ENCODE data around the gene HES2. TPM values are rescaled to one million over a fixed set of nuclear protein-coding genes. Genes with fewer than 3 reads are reported as not detected.
"Not testable (repeated sequence)": the region's sequence is repeated elsewhere in the genome, so short reads cannot be mapped to it uniquely, and the experiment has no call there.

HES2 gene
- polyA plus RNA-seq, 1 donor: not detected

DNA sequence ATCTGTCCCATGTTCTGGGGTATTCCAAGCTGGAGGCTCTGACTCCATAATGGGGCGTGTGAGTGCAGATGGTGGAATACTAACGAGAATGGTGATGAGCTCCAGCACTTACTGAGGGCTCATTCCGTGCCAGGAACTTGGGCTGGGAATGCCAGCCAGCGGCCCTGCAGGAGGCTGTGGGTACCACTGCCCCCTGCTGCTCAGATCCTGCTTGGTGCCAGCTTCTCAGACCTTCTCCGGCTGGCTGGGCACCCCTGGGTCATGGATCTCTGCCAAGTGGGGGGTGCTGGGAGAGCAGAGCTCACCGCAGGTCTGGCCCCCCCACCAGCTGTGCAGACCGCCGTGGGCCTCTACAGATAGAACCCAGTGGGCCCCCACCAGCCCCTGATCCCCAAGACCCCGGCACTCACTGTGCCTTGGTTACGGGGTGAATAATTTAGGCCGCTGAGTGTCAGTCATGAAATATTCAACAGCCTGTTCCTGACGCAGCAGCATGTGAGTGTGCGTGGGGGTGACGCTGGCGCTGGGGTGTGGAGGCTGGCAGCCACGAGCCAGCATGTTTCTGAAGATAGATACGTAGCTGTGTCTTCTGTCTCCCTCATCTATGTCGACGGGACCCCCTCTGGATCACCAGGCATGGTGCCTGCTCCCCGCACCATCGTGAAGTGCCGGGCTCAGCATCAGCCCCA, 17.4 kb upstream of the HES2 start:
- DNase-seq (ENCODE audit: low read depth): not testable (repeated sequence)

DNA sequence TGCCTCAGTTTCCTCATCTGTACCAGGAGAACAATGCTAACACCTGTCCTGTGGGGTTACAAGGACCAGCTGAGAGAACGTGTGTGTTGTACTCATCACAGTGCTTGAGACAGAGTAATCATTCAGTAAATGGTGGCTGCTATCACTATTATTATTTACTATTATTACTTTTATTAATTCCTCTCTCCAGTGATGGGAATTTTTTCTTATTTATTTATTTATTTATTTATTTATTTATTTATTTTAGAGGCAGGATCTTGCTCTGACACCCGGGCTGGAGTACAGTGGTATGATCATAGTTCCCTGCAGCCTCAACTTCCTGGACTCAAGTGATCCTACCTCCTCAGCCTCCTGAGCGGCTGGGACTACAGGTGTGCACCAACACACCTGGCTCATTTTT, 16.6 kb upstream of the HES2 start:
- not testable (repeated sequence) for DNase-seq (ENCODE audit: low read depth)

DNA sequence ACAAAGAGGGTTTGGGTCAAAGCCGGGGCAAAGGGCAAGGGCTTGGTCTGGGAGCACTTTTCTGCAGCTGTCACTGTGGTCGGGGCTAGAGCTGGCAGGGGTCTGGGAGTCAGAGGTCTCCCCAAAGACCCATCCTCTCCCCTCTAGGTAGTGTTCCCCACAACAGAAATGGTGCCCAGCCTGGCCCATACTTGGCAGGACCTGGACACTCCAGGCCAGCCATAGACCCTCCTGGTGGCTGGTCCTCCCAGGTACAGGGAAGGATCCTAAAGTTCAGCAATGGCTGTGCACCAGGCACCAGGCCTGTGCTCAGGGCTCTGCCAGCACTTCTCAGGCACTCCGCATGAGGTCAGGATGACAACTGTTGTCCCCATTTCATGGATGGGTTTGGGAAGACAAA, 15.8 kb upstream of the HES2 start:
- DNase-seq (ENCODE audit: low read depth): no peak

DNA sequence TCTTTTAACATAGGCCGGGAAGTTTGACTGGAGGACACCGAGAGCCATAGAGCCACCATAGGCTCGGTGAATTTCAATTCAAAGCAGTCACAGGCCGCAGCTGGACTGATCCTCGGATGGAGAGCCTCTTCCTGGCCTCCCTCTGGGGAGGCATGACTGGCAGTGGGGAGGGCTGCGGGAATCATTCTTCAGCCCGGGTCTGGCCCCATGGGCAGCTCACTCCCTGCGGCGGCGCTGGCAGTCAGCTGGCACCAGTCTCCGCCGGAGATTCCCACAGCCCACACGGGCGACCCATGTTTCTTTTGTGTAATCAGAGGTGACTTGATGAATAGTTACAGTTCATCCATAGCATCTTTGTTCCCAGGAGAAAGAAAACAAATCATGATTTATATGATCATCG, 15.4 kb upstream of the HES2 start:
- no peak for DNase-seq (ENCODE audit: low read depth)

DNA sequence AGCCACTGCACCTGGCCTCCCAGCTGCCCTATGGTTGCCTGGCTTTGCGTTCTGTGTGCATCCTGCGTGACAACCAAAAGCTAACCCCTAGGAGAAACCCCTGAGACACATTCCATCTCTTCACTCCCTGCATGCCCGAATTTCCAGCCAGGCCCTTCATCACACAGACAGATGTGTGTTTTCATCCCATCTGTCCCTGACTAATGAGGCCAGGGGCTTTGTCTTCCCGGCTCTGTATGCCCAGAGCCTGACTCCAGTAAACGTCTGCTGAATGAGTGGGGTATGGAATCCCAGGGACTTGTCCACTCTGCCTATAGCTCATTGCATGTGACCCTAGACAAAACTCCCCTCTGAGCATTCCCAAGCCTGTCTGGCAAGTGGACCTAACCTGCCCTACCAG, 14.5 kb upstream of the HES2 start:
- DNase-seq (ENCODE audit: low read depth): no peak

DNA sequence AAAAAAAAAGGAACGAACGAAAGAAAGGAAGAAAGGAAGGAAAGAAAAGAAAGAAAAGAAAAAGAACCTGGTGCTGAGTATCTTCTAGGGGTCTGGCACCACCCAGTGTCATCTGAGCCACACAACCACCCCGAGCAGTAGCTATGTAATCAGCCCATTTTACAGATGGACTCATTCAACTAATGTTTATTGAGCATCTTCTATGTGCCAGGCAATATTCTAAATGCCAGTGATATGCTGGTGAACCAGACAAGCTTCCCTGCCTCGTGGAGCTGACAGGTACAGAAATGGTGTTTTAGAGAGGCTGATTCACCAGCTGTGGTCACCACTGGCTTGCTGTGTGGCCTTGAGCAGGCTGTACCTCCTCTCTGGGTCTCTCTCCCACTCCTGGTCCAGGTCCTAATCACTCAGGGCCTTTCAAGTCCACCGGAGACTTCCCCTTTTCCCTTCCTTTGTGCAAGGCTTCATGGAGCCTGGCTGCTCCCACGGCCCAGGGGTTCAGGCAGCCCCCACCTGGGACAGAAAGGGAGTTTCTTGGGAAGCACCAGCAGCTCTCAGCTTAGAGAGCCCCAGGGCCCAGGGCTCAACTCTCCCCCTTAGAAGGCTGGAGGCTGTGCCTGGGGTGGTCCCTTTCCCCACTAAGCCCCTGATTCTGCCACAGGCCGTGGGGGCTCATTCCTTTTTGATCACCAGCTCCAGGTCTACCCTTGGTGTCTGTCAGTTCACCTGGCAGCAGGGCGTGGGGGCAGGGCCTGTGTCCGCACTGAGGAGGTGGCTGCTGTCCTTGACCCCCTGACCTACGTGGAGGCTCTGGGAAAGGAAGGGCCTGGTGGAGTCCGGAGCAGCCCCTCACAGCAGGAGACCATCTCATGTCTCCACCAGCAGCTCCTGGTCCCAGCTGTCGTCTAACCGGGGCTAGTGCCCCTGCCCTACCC, 12.2 kb upstream of the HES2 start:
- not testable (repeated sequence) for DNase-seq (ENCODE audit: low read depth)

DNA sequence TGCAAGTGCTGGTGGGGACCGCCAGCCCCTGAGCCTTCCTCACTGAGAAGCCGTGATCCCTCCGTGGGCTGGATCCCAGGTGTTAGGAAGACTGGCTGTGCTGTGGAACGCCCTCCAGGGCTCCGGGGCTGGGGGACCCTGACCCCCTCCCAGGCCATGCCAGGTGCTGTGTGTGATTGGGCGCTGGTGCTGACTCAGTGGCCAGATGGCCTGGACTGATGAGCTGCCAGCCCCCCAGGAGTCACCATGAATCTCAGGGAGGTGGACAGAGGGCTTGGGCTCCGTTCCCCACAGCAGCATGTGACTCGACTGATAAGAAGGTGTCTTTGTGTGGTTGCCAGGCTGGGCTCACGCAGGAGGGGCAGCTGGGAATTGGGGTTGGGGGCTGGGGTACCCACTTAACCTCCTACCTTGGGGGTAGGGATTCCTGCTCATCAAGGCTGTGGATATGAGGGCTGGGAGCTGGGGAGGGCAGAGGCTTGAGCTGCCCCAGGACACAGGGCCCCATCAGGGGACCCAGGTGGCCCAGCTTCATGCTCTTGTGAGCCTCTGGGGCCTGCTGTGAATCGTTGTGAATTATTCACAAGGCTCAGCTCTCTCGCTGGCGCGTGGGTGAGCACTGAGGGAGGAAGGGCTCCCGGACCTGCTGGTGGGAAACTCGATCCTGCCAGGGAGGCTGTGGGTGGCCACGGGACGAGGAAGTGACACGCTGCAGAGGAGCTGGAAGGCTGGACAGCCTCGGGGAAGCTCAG, 10.1 kb upstream of the HES2 start:
- DNase-seq (ENCODE audit: low read depth): not testable (repeated sequence)

DNA sequence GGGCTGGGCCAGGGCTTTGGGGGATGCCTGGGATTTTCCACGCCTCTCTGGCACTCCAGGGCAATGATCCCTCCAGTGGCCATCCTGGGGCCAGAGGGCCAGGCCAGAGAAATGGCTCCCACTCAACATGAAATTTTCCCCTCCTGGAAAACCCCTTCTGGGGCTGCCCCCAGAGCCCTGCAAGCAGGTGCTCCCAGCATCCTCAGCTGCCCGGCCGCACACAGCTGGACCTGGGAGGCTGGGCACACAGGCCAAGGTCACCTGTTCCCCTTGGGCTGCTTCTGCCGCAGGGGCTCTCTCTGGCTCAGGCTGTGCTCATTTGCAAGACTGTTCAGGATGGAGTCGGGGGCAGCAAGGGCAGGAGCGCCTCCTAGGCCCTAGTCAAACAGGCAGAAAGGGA, 8.7 kb upstream of the HES2 start:
- not testable (repeated sequence) for DNase-seq (ENCODE audit: low read depth)

DNA sequence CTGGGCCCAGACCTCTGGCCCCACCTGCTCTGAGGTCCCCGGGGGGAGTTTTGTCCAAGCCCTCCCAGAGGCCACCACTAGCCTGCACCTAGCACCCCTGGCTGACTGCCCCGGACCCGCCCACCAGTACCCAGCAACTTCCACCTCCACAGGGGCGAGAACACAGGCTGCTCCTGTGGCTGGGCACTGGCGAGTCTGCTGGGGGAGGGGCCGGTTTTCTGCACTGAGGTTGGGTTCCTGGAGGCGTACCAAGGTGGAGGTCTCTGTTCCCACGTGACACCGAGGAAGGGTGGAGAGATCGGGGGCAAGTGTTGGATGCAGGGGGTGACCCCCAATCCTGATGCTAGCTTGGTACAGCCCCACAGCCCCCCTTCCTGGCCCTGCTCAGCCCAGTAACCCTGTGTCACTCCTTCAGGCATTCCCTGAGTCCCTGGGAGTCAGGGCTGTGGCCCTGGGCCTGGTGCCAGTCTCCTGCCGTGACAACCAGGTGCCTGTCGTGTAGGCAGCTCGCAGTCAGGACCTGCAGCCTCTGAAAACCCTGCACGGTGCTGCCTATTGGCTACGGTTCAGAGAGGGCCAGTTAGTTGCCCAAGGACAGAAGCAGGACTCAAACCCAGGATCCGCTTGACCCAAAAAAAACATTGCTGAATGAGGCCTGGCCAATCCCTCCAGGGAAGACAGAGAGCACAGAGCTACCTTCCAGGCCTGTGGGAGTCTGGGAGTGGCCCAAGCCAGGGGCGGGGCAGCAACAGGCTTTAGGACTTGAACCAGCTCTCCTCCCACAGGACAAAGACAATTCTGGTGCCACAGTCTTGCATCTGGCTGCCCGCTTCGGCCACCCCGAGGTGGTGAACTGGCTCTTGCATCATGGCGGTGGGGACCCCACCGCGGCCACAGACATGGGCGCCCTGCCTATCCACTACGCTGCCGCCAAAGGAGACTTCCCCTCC, 8.0 kb upstream of the HES2 start:
- no peak for DNase-seq (ENCODE audit: low read depth)

DNA sequence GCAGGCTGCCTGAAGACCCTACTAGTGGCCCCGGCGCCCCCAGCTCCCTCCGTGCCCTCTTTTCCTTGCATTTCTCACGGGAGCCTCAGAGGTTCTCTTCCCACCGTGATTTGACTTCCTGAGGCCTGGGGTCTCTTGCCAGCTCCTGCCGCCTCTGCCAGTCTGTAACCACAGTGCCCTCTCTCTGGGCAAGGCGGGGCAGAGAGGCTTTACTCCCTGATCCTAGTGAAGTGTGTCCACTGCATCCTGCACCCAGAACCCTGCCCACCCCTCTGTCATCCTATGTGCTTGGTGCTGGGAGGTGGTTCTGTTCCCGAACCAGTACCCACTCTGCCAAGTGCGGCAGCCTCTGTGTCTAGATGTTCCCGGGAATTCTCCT, 7.2 kb upstream of the HES2 start:
- DNase-seq (ENCODE audit: low read depth): no peak

DNA sequence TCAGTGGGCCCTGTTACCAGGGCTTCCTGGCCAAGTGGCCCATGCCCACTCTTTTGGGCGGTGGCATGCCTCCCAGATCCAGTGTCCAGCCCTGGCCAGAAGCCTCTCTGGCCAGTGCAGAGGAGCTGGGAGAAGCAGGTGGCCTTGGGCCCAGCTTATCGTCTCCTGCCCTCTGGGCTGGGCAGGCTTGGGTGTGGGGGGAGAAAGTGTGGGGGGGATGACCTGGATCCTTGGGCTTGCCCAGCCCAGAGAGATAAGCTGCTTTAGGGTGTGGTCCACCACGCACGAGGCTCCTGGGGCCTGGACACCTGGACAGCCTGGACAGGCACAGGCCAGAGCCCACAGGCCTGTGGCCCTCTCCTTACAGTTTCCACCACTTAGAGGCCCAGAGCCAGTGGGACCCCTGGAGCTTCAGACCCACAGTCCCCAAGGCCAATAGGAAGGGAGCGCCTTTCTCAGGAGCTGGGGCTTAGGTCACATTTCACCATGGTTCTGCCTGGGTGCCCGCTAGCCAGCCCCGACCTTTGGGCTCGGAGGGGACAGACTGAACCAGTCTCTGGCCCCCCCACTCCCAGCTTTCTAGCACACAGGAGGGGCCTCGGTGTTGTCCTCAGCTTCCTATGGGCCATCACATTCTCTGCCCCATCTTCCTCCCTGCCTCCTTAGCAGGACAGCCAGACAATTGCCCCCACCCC, 6.7 kb upstream of the HES2 start:
- no peak for DNase-seq (ENCODE audit: low read depth)

DNA sequence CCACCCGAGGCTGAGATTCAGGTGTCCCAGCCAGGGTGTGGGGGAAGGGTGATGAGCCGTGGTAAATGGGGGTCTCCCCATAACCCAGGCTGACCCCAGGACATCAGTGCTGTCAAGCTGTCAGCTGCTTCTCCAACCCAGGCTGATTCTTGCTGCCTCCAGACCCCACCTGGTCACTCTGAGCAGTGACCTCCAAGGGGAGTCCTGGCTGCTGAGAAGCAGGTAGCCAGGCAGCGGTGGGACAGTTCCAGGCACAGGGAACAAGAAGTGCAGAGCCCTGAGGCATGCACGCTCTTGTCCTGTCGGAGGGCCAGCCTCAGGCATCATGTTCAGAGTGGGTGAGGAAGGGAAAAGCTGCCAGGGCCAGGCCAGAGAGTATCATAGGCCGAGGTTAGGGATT, 5.9 kb upstream of the HES2 start:
- no peak for DNase-seq (ENCODE audit: low read depth)

DNA sequence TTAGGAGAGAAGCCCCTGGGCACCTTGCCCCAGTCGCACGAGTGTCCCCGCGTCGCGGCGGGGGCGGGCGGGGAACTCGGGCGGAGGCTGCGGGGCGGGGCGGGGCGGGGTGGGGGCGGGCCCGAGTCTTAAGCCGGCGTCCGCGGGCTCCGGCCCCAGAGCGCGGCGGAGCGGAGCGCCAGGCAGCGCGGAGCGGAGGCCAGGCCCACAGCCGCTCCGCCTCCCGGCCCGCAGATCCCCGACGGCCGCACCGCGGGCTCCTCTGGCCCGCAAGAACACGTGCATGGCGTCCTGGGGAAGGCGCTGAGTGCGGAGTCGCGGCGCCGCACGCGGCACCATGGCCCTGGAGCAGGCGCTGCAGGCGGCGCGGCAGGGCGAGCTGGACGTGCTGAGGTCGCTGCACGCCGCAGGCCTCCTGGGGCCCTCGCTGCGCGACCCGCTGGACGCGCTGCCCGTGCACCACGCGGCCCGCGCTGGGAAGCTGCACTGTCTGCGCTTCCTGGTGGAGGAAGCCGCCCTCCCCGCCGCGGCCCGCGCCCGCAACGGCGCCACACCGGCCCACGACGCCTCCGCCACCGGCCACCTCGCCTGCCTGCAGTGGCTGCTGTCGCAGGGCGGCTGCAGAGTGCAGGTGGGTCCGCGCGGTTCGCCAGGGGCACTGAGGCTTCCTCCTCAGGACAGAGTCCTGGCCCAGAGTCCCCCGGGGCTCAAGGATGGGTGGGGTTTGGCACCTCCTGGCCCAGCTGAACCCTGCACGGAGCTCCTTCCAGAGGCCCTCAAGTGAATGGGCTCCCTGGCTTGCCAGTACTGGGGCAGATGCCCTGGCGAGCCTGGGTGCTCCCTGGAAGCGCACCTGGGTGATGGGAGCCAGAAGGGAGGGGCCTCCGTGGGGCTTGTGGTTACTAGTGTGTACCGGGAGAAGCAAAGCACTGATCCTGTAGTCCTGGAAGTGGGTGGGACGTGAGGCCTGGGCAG, 5.2 kb upstream of the HES2 start, which contains the start of gene ESPN:
Gene ESPN, plus strand, starts transcription at position 158 of the 975 bp plus-strand sequence. Its CDS starts 180 bp downstream, at position 338.
- DNase-seq (ENCODE audit: low read depth): no peak

DNA sequence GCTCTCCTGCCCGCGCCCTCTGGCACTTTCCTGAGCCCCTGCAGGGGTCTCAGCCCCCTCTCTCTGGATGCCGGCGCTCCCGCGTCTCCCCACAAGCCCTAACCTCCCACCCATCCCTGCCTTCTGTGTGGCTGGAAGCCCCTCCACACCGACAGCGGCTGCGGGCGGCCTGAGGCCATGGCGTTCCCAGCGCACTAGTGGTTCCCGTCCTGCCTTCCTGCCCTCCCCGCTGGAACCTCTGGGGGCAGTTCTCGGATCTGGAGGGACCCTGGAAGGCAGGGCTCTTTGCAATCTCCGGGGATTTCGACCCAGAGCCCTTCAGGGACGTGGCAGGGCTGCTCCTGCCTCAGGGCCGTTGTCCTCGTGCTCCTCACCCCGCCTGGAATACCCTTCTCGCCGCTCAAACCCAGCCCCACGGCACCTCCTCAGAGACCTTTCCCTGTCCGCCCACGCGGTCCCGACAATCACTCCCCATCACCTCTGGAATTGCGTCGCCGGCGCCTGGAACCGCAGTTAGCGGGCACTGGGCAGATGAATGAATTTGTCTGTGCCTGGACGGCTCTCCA, 4.4 kb upstream of the HES2 start:
- DNase-seq (ENCODE audit: low read depth): no peak

DNA sequence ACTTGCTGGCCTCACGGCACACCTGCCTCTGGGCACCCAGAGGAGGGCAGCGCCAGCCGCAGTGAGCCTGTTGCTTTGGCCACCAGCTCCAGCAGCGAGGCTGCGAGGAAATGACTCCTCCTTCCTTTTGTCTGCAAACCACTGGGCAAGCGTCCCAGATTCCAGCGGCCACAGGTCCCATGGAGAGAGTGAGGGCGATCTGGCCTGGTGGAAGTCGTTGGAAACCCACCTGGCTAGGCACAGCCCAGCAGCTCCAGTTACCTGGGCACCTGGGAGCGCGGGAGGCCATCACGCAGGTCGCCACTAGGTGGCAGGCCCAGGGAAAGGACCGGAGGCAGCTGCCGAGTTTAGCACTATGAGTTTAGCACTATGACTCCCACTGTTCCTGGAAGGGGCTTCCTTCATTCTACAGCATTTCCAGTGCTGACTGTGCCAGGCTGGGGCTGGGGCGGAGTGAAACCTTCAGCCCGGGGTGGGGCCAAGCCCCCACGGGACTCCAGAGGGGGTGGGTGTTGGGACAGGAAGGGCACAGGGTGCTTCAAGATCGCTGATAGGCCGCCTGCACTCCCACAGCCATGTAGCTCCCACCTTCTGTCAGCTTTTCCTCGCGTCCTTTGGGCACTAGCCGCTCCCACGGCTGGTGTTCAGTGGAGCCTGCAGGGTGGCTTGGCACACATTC, 3.7 kb upstream of the HES2 start:
- no peak for DNase-seq (ENCODE audit: low read depth)

DNA sequence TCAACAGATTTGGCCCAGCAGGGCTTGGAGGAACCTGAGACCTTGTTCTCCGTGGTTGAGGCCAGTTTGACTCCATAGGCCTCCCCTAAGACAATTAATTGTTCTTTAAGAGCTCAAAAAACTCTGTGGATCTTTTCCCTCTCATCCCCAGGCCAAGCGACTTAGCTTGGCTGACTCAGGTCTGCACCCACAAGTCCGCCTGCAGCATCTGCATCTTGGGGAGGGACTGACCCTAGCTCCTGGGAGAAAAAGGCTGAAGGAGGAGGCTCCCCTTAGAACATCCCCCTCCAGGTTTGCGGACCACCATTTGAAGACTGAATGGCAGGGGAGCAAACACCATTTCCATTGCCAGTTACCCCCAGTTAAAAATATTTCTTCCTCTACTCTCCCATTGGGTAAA, 1.5 kb upstream of the HES2 start:
- DNase-seq (ENCODE audit: low read depth): no peak

DNA sequence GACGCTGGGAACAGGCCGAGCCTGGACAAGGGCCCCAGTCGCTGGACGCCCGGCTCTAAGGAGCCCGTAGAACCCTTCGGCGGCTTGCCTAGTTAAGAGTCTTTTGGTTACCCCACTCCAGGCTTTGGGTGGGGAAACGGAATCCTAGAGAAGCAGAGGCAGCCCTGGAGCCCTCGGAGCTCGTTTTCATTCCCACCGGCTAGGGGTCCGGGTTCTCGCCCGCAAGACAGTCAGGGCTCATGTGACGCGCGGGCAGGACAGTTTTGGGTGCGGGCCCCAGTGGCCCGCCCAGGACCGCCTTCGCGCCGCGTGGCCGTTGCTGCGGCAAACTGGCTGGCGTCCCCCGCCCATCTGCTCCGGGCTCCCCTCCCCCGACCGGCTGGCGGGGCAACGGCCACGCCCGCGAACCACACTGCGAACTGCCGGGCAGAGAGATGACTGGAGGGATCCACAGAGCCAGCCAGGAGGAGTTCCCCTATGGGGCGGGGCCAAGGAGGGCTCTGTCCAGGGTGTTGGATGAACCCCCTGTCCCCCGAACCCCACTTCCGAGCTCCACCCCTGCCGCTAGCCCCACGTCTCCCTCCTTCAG, 829 bp upstream of the HES2 start:
- DNase-seq (ENCODE audit: low read depth): no peak

DNA sequence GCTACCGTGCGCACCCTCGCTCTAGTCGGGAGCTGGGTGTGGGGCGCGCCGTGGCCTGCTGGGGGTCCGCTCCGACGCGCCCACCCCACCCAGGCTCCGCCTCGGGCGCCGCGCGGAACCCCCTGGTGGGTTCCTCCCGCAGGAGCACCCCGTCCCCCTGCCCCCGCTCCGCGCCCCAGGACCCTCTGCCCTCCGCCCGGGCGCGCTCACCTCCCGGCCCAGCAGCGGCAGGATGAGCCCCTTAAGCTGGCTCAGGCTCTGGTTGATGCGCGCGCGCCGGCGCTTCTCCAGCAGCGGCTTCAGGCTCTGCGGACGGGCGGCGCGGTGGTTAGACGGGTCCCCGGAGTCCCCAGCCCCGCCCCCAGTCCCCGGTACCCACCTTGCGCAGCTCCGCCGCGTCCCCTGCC, 319 bp downstream of the HES2 start:
- no peak for DNase-seq (ENCODE audit: low read depth)

Data from forelimb muscle (tissue), 1 donor.